NT2/D1 (cell line): ENCODE results near the gene PHKA1.

ENCODE experiments used
- SUZ12 ChIP-seq: IDR thresholded peaks from 2 replicates; pipeline ENCODE4 v1.6.1; 2011; ENCODE audit not compliant: insufficient read length, insufficient read depth; ENCODE audit errors: extremely low read depth
- ZNF274 ChIP-seq: IDR thresholded peaks from 2 replicates; pipeline ENCODE4 v1.6.1; 2011; ENCODE audit warnings: mild to moderate bottlenecking, low read depth, low read length

DNA sequence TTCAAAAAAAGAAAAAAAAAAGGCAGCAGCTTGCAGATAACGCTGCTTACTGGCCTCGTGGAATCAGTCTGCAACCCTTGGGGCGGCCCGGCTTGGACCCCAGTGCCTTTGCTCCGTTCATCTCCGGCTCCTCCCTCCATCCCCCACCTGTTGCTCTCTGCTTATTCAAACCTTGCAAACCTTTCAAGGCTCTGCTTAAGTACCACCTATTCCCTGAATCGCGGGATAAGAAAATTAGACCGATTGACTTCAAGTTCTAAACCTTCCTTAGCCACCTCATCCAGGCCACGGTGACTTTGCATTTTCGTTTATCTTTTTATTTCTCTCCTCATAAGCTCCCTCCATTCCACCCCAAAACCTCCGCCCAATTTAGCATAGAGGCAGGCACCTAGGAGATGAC is 1.4 kb upstream of the PHKA1 start:
- no peak for TF ChIP-seq ZNF274
- no peak for TF ChIP-seq SUZ12
